ENCODE data around the gene TTC7B. TPM values are rescaled to one million over a fixed set of nuclear protein-coding genes. Genes with fewer than 3 reads are reported as not detected.

The TTC7B gene
- total RNA-seq, 1 donor from 2014 or later: 40.4 TPM

GRCh38 chr14:90853116-90853515 lies 36.9 kb upstream of the TTC7B start:
- no peak for TF ChIP-seq CTCF (conservative IDR thresholded peaks at IDR 0.05)
- no peaks in the 10 kb centered on the region for H3K36me3 Mint-ChIP-seq
- no peak overlapping the region for H3K4me3 Mint-ChIP-seq
- no peaks in the 10 kb centered on the region for H3K27me3 Mint-ChIP-seq
- no peak overlapping the region for H3K27ac Mint-ChIP-seq
- no peaks in the 10 kb centered on the region for H3K9me3 Mint-ChIP-seq
- peaks cover 8% of the 10 kb centered on the region for H3K4me1 Mint-ChIP-seq (ENCODE audit: unreplicated experiment)
- DNase-seq (ENCODE audit: extremely low spot score, unreplicated experiment): no peak

DNA sequence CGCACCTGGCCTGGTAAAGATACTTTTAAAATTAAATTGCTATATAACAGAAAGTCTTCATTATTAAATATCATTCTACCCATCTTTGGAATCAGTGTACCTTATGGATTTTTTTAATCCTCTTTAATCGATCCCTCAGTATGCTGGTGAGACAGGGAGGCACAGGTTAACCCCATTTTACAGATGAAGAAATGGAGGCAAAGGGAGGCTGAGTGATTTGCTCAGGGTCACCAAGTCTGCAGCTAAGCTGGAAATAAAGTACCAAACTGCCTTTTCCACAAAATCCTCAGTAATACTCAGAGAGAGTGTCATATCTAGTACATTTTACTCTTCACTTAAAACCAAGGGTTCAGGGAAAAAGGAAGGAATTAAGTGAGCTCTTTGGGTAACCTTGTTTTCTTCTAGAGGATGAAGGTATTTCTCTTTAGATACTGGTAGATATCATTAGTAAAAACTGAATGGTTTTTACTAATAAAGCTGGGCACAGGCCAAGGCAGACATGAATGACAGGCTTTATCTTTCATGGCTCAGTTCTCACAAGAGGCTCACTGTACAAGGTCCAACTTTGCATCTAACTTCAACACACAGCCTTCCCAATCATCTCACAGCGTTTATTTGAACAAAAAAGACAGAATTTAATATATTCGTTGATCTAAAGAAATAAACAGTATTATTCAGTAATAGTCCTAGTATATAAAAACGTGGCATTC lies 35.3 kb upstream of the TTC7B start:
- Mint-ChIP-seq H3K36me3 (no peaks in the 10 kb centered on the region), H3K27ac (no peak overlapping the region), H3K27me3 (no peaks in the 10 kb centered on the region), H3K9me3 (no peaks in the 10 kb centered on the region), H3K4me3 (no peak overlapping the region), H3K4me1 (ENCODE audit: unreplicated experiment) (peaks cover 8% of the 10 kb centered on the region)
- no peak for TF ChIP-seq CTCF (conservative IDR thresholded peaks at IDR 0.05)
- DNase-seq (ENCODE audit: extremely low spot score, unreplicated experiment): no peak

GRCh38 chr14:90850487-90850886 lies 34.3 kb upstream of the TTC7B start:
- Mint-ChIP-seq H3K36me3 (no peaks in the 10 kb centered on the region), H3K9me3 (no peaks in the 10 kb centered on the region), H3K27ac (no peak overlapping the region), H3K27me3 (no peaks in the 10 kb centered on the region), H3K4me1 (ENCODE audit: unreplicated experiment) (peaks cover 8% of the 10 kb centered on the region), H3K4me3 (no peak overlapping the region)
- no peak for TF ChIP-seq CTCF (conservative IDR thresholded peaks at IDR 0.05)
- no peak for DNase-seq (ENCODE audit: extremely low spot score, unreplicated experiment)

- no peaks in the 10 kb centered on the region for H3K9me3 Mint-ChIP-seq
- no peak for TF ChIP-seq CTCF (conservative IDR thresholded peaks at IDR 0.05)
- H3K4me3 Mint-ChIP-seq: no peak overlapping the region
- H3K27me3 Mint-ChIP-seq: no peaks in the 10 kb centered on the region
- H3K4me1 Mint-ChIP-seq (ENCODE audit: unreplicated experiment): peaks cover 8% of the 10 kb centered on the region
- no peaks in the 10 kb centered on the region for H3K36me3 Mint-ChIP-seq
- H3K27ac Mint-ChIP-seq: no peak overlapping the region
- DNase-seq (ENCODE audit: extremely low spot score, unreplicated experiment): no peak
Measured at GRCh38 chr14:90849787-90850444, 33.7 kb upstream of the TTC7B start.

DNA sequence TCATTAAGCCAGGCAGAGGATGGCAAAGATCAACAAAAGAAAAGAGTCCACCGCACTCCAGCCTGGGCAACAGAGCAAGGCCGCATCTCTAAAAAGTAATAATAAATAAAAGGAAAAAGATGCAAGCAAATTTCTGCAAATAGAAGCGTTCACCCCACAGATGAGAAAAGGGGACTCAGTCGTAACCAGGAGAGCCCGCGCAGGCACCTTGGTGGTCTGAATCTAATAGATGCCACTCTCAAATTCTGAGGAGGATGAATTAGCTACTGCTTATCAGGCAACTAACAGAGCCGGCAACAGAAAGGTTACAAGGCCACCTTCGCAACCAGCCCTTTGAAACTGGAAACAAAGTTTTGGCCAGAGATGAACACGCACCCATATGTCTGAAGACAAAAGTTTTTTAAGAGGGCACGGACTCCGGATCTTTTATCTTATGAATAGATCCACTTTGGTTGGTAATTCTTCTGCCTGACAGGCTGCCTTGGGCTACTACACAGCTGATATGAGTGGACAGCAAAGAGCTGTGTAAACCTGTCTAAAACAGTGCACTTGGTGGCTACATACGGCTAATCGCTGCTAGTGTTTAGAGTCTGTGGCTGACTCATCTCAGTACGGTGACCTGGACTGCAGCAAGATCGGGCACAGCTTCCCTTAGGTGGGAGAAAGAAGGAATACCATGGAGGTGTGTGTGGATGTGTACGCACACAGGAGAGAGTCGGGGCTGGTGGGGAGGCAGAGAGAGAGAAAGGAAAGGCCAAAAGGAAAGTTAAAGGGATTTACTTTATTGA lies 32.9 kb upstream of the TTC7B start:
- no peak for DNase-seq (ENCODE audit: extremely low spot score, unreplicated experiment)
- Mint-ChIP-seq H3K36me3 (no peaks in the 10 kb centered on the region), H3K27me3 (no peaks in the 10 kb centered on the region), H3K27ac (no peak overlapping the region), H3K4me3 (no peak overlapping the region), H3K9me3 (no peaks in the 10 kb centered on the region), H3K4me1 (ENCODE audit: unreplicated experiment) (peaks cover 8% of the 10 kb centered on the region)
- TF ChIP-seq CTCF (conservative IDR thresholded peaks at IDR 0.05): no peak

All from type B pancreatic cell (in vitro differentiated cells).